T follicular helper cell (primary cell): Measurements from ENCODE around the gene AHCYL1.
"Not testable (repeated sequence)": the region's sequence is repeated elsewhere in the genome, so short reads cannot be mapped to it uniquely, and the experiment has no call there.

ENCODE experiments used
- DNase-seq: peaks from one replicate; pipeline ENCODE4 v3.0.0-alpha.2; 2020; ENCODE audit warnings: low read depth
- total RNA-seq, 2 experiments: gene quantifications; one replicate each; lab custom pipeline; 2026; lab: John Stamatoyannopoulos, UW

AHCYL1 gene
- total RNA-seq, result 73.5 to 79.1 reads per million in 2 experiments

GRCh38 chr1:109984456-109985246 lies at the start of gene AHCYL1:
AHCYL1 (plus strand) TSS chr1:109984765; CDS start chr1:109985053, 288 bp downstream.
- DNase-seq, result peak; percentile 99

GRCh38 chr1:109935451-109935900 lies 49.1 kb upstream of the AHCYL1 start:
- DNase-seq, result no peak

GRCh38 chr1:109937738-109938137 lies 46.8 kb upstream of the AHCYL1 start:
- DNase-seq, result no peak

GRCh38 chr1:109938556-109938955 lies 46.0 kb upstream of the AHCYL1 start:
- DNase-seq, result no peak

DNA sequence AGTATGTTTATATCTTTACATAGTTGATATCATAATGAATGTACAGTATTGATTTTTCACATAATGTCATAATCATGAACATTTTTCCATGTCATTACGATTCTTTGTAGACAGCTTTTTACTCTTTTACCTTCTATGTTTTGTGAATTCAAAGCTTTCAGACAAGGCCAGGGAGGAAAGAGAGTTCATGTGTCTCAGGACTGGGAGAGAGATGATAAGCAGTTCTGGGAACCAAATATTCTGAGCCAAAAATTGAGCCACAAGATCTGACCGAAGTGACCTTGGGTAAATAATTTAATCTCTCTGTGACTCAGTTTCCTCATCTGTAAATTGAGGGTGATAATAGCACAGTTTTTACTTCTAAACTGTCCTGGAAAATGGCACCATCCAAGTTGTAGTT lies 42.1 kb upstream of the AHCYL1 start:
- DNase-seq, result no peak

DNA sequence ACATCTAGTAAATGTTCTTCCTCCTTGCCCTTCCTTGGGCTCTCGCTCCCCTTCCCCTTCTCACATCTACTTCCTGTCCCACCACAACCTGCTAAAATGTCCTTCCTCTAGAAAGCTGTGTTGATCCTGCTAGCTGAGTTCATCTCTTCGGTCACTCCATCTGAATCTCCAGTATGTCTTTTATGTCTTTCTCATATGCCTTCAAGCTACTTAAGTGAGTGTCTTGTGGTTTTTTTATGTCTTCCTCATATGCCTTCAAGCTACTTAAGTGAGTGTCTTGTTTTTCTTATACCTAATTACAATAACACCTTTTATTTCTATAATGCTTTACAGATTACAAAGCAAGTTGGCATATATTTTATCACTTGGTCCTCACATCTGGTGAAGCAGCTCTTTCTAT lies 40.0 kb upstream of the AHCYL1 start:
- DNase-seq, result no peak

GRCh38 chr1:109946511-109946910 lies 38.1 kb upstream of the AHCYL1 start:
- DNase-seq, result no peak

DNA sequence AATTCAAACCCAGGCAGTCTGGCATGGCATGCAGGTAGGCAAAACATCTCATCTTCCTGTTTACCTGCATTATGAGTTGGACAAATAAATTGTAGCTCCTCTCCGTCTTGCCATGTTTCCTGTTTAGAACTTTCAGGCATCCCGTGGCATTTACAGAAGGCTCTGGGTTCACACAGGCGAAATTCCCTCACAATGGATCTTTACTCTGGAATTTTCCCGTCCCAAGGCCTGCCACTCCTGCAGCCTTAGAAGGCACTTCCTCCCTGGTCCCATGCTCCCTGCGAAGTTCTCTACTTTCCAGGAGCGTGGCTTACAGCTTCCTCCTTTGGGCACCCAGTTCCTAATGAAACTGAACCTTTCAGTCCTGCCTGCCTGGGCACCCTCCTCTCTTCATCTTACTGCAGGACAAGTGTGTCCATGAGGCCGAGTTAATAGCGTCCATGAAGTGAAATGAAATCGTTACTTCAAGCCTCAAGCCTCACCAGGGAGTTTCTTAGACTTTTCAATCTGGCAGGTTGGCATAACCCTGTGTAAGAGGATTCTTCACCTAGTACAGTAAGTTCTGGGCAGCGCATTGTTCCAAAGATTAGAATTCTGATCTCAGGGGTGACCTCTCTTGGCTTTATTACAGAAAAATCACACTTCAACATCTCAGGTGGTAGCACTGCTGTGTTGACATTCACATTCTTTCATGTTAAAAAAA lies 36.8 kb upstream of the AHCYL1 start:
- DNase-seq, result no peak

- DNase-seq, result no peak
These were observed 36.3 kb upstream of the AHCYL1 start for GRCh38 chr1:109948285-109948630.

- DNase-seq, result no peak
These were observed 34.5 kb upstream of the AHCYL1 start for GRCh38 chr1:109950038-109950437.

DNA sequence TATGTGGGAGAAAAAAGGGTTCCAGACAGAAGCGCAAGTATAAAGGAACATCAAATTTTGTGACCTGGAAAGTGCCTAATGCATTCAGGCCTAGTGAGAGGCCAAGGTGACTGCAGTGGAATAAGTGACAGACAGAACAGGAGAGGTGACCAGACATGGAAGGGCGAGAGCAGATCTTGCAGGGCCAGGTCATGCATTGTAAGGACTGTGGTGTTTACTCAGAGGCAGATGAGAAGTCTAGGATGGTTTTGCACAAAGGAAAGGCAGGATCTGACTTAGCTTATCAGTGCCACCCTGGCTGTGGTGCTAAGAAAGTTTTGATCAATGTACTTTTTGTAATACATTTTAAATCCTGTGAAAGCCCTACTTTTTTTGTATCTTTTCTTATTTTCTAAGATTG lies 34.1 kb upstream of the AHCYL1 start:
- DNase-seq, result no peak

DNA sequence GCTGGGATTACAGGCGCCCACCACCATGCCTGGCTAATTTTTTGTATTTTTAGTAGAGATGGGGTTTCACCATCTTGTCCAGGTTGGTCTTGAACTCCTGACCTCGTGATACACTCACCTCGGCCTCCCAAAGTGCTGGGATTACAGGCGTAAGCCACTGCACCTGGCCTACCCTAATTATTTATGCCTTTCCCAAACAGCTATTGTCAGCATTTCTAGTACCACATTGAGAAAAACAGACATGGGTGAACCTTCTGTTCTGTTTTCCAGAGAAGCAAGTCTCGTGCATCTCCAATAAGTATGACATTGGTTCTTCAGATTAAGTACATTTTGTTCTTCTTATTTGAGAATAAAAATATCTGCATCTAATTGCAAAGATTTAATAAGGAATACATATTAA lies 33.1 kb upstream of the AHCYL1 start:
- DNase-seq, result not testable (repeated sequence)

GRCh38 chr1:109954041-109954512 lies 30.5 kb upstream of the AHCYL1 start:
- DNase-seq, result no peak

- no peak for DNase-seq
These were observed 25.0 kb upstream of the AHCYL1 start for GRCh38 chr1:109959632-109959973.

- no peak for DNase-seq
These were observed 24.4 kb upstream of the AHCYL1 start for GRCh38 chr1:109959974-109960744.

DNA sequence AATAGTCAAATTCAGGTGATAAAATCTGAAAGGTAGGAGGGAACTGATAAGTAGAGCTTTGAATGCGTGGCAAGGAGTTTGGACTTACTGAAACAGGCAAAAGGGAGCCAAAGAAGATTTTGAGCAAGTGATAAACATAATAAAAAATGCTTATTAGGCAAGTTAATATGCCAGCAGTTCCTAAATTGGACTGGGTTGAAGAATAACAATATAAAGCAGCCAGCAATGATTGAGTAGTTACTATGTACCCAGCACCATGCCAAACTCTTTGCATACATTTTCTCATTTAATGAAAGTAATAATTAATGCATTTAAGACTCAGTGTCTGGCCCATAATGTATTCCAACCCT lies 23.8 kb upstream of the AHCYL1 start:
- DNase-seq, result no peak

GRCh38 chr1:109963864-109964263 lies 20.7 kb upstream of the AHCYL1 start:
- DNase-seq, result no peak

DNA sequence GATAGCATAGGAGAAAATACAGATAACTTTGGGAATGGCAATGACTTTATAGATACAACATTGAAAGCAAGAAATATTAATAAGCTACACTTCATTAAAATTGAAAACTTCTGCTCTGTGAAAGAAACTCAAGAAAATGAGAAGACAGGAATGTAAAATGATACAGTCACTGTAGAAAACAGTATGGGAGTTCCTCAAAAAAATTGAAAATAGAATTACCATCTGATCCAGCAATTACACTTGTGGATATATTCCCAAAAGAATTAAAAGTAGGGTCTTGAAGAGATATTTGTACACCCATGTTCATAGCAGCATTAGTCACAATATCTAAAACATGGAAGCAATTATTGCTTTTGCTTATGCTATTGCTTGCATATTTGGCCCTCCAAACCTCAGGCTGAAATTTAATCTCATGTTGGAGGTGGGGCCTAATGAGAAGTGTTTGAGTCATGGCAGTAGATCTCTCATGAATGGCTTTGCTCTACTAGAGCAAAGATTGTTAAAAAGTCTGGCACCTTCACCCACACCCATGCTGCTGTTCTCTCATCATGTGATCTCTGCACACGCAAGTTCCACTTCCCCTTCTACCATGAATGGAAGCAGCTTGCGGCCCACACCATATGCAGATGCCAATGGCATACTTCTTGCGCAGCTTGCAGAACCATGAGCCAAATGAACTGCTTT lies 15.3 kb upstream of the AHCYL1 start:
- DNase-seq, result no peak

- DNase-seq, result no peak
These were observed 14.7 kb upstream of the AHCYL1 start for GRCh38 chr1:109969907-109970306.

DNA sequence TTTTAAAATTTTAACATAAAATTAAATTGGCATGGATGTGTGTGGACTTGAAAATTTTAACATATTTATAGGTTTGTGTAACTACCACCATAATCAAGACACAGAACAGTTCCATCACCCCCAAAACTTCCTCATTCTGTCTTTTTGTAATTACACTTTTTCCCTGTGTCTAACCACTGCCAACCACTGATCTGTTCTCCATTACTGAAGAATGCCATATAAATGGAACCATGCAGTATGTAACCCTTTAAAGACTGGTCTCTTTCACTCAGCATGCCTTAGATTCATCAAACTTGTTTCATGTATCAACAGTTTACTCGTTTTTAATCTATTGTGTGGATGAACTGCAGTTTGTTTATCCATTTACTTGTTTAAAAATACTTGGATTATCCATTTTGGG lies 13.0 kb upstream of the AHCYL1 start:
- no peak for DNase-seq

GRCh38 chr1:109974191-109974590 lies 10.4 kb upstream of the AHCYL1 start:
- DNase-seq, result no peak

DNA sequence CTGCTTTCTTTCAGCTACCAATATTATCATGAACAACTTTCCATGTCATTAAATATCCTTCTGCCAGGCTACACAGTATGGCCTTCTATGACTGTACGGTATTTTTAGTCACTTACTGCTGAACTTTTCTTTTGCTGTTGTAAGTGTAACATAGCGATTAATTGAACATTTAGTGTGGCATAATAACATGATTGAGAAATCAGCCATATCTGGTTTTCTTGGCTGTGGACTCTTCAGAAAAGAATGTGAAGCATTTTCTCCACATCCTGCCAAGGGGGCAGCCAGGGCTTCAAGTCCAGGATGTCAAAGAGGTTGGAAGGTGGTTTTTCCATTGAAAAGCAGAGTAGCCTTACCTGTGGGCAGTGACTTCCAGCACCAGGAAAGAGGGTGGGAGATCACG lies 8.8 kb upstream of the AHCYL1 start:
- no peak for DNase-seq
